VCaP (cell line): ENCODE measurements around the gene DEPP1.
"Not testable (repeated sequence)": the region's sequence is repeated elsewhere in the genome, so short reads cannot be mapped to it uniquely, and the experiment has no call there.

Source experiments
- H3K27ac ChIP-seq: fragments of 450-650 bp; 2 replicates; pipeline ENCODE4 v1.5.1; 2017
- CTCF ChIP-seq: fragments of 450-650 bp; conservative IDR thresholded peaks from 2 replicates; pipeline ENCODE4 v1.5.1; 2017; ENCODE audit warnings: mild to moderate bottlenecking, moderate library complexity

The DEPP1 gene

GRCh38 chr10:44978570-44979280 is at the start of gene DEPP1:
Gene DEPP1, minus strand, starts transcription at chr10:44978809. Its CDS starts 779 bp downstream, at chr10:44978030.
- TF ChIP-seq CTCF, result no peak
- peak within 1 kb of the TSS; percentile 66 for H3K27ac ChIP-seq

GRCh38 chr10:45023426-45023825 is 44.8 kb upstream of the DEPP1 start:
- no peak for TF ChIP-seq CTCF
- no peak overlapping the region for H3K27ac ChIP-seq

GRCh38 chr10:45015590-45015989 is 37.0 kb upstream of the DEPP1 start:
- no peak for TF ChIP-seq CTCF
- H3K27ac ChIP-seq, result no peak overlapping the region

- H3K27ac ChIP-seq, result not testable (repeated sequence)
Measured at GRCh38 chr10:45014557-45014956, 35.9 kb upstream of the DEPP1 start.

GRCh38 chr10:45008524-45009161 is 30.0 kb upstream of the DEPP1 start:
- H3K27ac ChIP-seq, result no peak overlapping the region
- peak; percentile 85 for TF ChIP-seq CTCF

- H3K27ac ChIP-seq, result no peak overlapping the region
- no peak for TF ChIP-seq CTCF
Measured at GRCh38 chr10:45006276-45007030, 27.8 kb upstream of the DEPP1 start.

- no peak overlapping the region for H3K27ac ChIP-seq
- TF ChIP-seq CTCF, result no peak
Measured at GRCh38 chr10:45005284-45005683, 26.7 kb upstream of the DEPP1 start.
